ENCODE results near the gene DISC1.

- TF ChIP-seq CTCF (IDR thresholded peaks at IDR 0.05; ENCODE audit: poor library complexity, severe bottlenecking) (no peak), TAF1 (IDR thresholded peaks at IDR 0.05; ENCODE audit: low read depth) (no peak), EZH2 (IDR thresholded peaks at IDR 0.05; ENCODE audit: borderline replicate concordance, insufficient read depth, low read length, poor library complexity, severe bottlenecking) (no peak), SMC3 (conservative IDR thresholded peaks at IDR 0.05; ENCODE audit: poor library complexity) (no peak), MXI1 (conservative IDR thresholded peaks at IDR 0.05; ENCODE audit: poor library complexity, severe bottlenecking) (no peak), RAD21 (conservative IDR thresholded peaks at IDR 0.05) (no peak)
Measured at GRCh38 chr1:231844986-231845502, 218.5 kb downstream of the DISC1 start.

Measured in neural cell (in vitro differentiated cells).